GM10266 (cell line): ENCODE results near the gene CARM1.

Experiments used
- DNase-seq: peaks from one replicate; pipeline ENCODE4 v3.0.0; 2012; ENCODE audit errors: extremely low spot score
- CTCF ChIP-seq: IDR thresholded peaks from 2 replicates; pipeline ENCODE4 v1.5.1; 2012; ENCODE audit warnings: mild to moderate bottlenecking, low read depth; ENCODE audit not compliant: control insufficient read depth, insufficient read depth; ENCODE audit errors: missing control alignments

CARM1 gene

GRCh38 chr19:10907925-10908324 is 36.6 kb downstream of the CARM1 start:
- no peak for TF ChIP-seq CTCF
- no peak for DNase-seq

DNA sequence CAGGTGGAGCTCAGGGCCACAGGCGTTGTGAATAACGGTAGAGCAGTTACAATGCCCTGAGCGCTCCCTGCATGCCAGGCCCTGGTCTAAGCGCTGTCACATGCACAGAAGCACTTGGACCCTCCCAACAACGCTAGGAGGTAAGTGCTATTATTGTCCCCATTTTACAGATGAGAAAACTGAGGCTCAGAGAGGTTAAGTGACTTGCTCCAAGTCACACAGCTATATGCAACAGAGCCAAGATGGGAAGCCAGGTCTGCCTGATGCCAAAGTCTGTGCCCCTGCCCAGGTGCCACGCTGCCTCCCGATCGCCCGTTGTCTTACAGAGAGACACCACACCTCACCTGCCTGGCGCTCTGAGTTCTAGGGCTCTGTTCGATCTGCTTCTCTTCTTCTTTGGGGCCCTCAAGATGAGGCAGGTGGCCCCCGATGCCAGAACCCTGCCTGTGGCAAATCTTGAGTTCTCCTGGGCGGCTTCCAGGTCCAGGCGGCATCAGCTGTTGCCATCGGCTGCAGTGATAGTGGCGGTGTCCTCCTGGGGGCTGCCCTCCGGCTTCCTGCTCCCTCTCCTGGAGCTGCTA is 37.1 kb downstream of the CARM1 start:
- TF ChIP-seq CTCF: no peak
- DNase-seq: no peak

GRCh38 chr19:10911579-10912363 is 40.4 kb downstream of the CARM1 start:
- TF ChIP-seq CTCF: no peak
- DNase-seq: no peak

GRCh38 chr19:10912619-10913018 is 41.3 kb downstream of the CARM1 start:
- DNase-seq: no peak
- TF ChIP-seq CTCF: no peak

DNA sequence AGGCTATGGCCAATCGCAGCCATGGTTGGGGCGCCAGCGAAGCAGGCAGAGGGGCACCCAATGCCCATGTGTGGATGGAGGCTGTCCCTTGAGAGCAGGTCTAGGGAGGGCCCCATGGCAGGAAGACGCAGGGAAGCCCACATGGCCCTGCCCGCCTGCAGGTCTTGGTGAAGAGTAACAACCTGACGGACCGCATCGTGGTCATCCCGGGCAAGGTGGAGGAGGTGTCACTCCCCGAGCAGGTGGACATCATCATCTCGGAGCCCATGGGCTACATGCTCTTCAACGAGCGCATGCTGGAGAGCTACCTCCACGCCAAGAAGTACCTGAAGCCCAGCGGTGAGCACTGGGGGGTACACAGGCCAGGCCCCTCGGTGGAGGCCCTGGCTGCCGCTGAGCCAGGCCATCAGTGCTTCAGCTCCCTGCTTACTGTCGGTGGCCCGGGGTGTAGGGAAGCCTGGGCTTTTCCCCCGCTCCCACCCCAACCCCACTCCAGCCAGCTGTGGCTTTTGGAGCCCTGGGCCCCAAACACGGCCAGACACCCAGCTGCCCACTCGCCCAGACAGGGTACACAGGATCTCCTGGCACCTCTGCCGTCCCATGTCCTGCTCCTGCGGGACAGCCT is 42.5 kb downstream of the CARM1 start:
- TF ChIP-seq CTCF: no peak
- no peak for DNase-seq

- DNase-seq: no peak
- no peak for TF ChIP-seq CTCF
Measured at GRCh38 chr19:10915130-10916091, 44.1 kb downstream of the CARM1 start.
